PC-3 (cell line): ENCODE results near the gene KNDC1. TPM values are rescaled to one million over a fixed set of nuclear protein-coding genes. Genes with fewer than 3 reads are reported as not detected.

Experiments
- ATAC-seq: fragments of 200-7000 bp; cut with Tn5 transposase; 2 replicates; pipeline ENCODE4 v1.9.1; 2020; ENCODE audit warnings: mild to moderate bottlenecking, moderate library complexity
- BruUV-seq: library from RNA; stranded (reverse); fragments of 400-500 nt; replicated peaks from 2 replicates; lab custom pipeline; 2021; lab: Mats Ljungman, UMichigan
- CTCF ChIA-PET: fragments of 300-600 bp; sonication (Branson Sonifier 250); formaldehyde crosslinking; loops from one replicate; lab custom pipeline; 2022; ENCODE audit warnings: antibody characterized with exemption; lab: Charles Lee
- POLR2A ChIA-PET: fragments of 300-600 bp; sonication (Branson Sonifier 250); formaldehyde crosslinking; loops from one replicate; lab custom pipeline; 2022; ENCODE audit warnings: antibody characterized with exemption; ENCODE audit not compliant: unreplicated experiment; lab: Charles Lee
- DNase-seq: peaks from one replicate; pipeline ENCODE4 v3.0.0-alpha.2; 2015
- H2AFZ ChIP-seq: fragments of 300-600 bp; sonication (generic); 2 replicates; pipeline ENCODE4 v1.6.0; 2016; ENCODE audit warnings: antibody characterized with exemption, low read length
- H3F3A ChIP-seq: fragments of 300-600 bp; sonication (generic); one replicate; pipeline ENCODE4 v1.6.0; 2017; ENCODE audit warnings: antibody characterized with exemption, low read length, control low read depth, mild to moderate bottlenecking; ENCODE audit not compliant: unreplicated experiment
- H3K27ac ChIP-seq: fragments of 300-600 bp; sonication (generic); 2 replicates; pipeline ENCODE4 v1.5.1; 2016; ENCODE audit warnings: mild to moderate bottlenecking, low read length
- H3K27me3 ChIP-seq: fragments of 300-600 bp; sonication (generic); 2 replicates; pipeline ENCODE4 v1.6.1; 2016; ENCODE audit warnings: low read length, mixed read lengths
- H3K36me3 ChIP-seq: fragments of 300-600 bp; sonication (generic); 2 replicates; pipeline ENCODE4 v1.6.1; 2016; ENCODE audit warnings: low read depth, mixed run types, low read length, mixed read lengths
- H3K4me1 ChIP-seq: fragments of 300-600 bp; sonication (generic); 2 replicates; pipeline ENCODE4 v1.5.1; 2016; ENCODE audit warnings: low read length; ENCODE audit not compliant: insufficient read depth
- H3K4me2 ChIP-seq: fragments of 300-600 bp; sonication (generic); 2 replicates; pipeline ENCODE4 v1.6.0; 2016; ENCODE audit warnings: low read length
- H3K4me3 ChIP-seq: fragments of 300-600 bp; sonication (generic); 2 replicates; pipeline ENCODE4 v1.5.1; 2016; ENCODE audit warnings: mild to moderate bottlenecking, low read length, mixed read lengths
- H3K79me2 ChIP-seq: fragments of 300-600 bp; sonication (generic); 2 replicates; pipeline ENCODE4 v1.6.1; 2017; ENCODE audit warnings: low read length, mixed read lengths
- H3K9ac ChIP-seq: fragments of 300-600 bp; sonication (generic); 2 replicates; pipeline ENCODE4 v1.6.0; 2016; ENCODE audit warnings: mild to moderate bottlenecking, low read length
- H3K9me2 ChIP-seq: fragments of 300-600 bp; sonication (generic); replicated peaks from 2 replicates; pipeline ENCODE4 v1.6.1; 2016; ENCODE audit warnings: mixed run types, low read length, mixed read lengths
- H3K9me3 ChIP-seq: fragments of 300-600 bp; sonication (generic); 2 replicates; pipeline ENCODE4 v1.6.1; 2016; ENCODE audit warnings: low read length, mixed read lengths
- H4K20me1 ChIP-seq: fragments of 300-600 bp; sonication (generic); 2 replicates; pipeline ENCODE4 v1.6.1; 2016; ENCODE audit warnings: low read length, mixed read lengths
- CTCF ChIP-seq: fragments of 300-600 bp; sonication (generic); conservative IDR thresholded peaks from 2 replicates; pipeline ENCODE4 v1.5.1; 2017; ENCODE audit warnings: antibody characterized with exemption, low read depth, mild to moderate bottlenecking, low read length
- EZH2 ChIP-seq: fragments of 300-600 bp; sonication (generic); IDR thresholded peaks from one replicate; pipeline ENCODE4 v1.6.1; 2017; ENCODE audit warnings: antibody characterized with exemption, mild to moderate bottlenecking, low read length; ENCODE audit not compliant: unreplicated experiment
- EZH2phosphoT487 ChIP-seq: fragments of 300-600 bp; sonication (generic); IDR thresholded peaks from 2 replicates; pipeline ENCODE4 v1.6.1; 2018; ENCODE audit warnings: mild to moderate bottlenecking, antibody characterized with exemption, low read length, borderline replicate concordance
- intact Hi-C: fragments of 100-400 bp; cut with micrococcal nuclease; formaldehyde crosslinking; loops from 2 replicates; pipeline ENCODE4 v1.9.0; 2023
- total RNA-seq: library from RNA; depleted of rRNA; stranded (reverse); fragments of >200 nt; gene quantifications from 2 replicates; pipeline ENCODE4 v1.2.3, GENCODE V29; 2014

Gene KNDC1
- total RNA-seq, 1 experiment from 2014 or later: not detected

GRCh38 chr10:133209641-133210040 is 49.6 kb downstream of the KNDC1 start:
- CTCF ChIA-PET: no interaction called here
- POLR2A ChIA-PET: no interaction called here
- TF ChIP-seq EZH2: no peak
- TF ChIP-seq CTCF: no peak
- no peak for TF ChIP-seq EZH2phosphoT487

GRCh38 chr10:133210398-133211140 is 50.5 kb downstream of the KNDC1 start:
- intact Hi-C loops: no loop called here
- Histone ChIP-seq H4K20me1 (no peaks in the 10 kb centered on the region), H3K4me2 (no peak overlapping the region), H3K4me3 (no peak overlapping the region), H2AFZ (no peak overlapping the region), H3K9ac (no peak overlapping the region), H3K27me3 (no peaks in the 10 kb centered on the region), H3F3A (no peaks in the 10 kb centered on the region), H3K9me3 (no peaks in the 10 kb centered on the region), H3K36me3 (no peaks in the 10 kb centered on the region), H3K9me2 (no peaks in the 10 kb centered on the region), H3K4me1 (no peaks in the 10 kb centered on the region), H3K79me2 (no peaks in the 10 kb centered on the region), H3K27ac (no peak overlapping the region)
- ChIA-PET CTCF (no interaction called here), POLR2A (no interaction called here)
- BruUV-seq: no TSS peak
- TF ChIP-seq EZH2 (no peak), CTCF (no peak), EZH2phosphoT487 (no peak)
- ATAC-seq: no peak
- no peak for DNase-seq

More at GRCh38 chr10:133209641-133210040, 49.6 kb downstream of the KNDC1 start:
- Histone ChIP-seq H4K20me1 (no peaks in the 10 kb centered on the region), H3K9ac (no peak overlapping the region), H3K36me3 (no peaks in the 10 kb centered on the region), H3F3A (no peaks in the 10 kb centered on the region), H3K4me2 (no peak overlapping the region), H3K9me2 (no peaks in the 10 kb centered on the region), H3K79me2 (no peaks in the 10 kb centered on the region), H3K4me1 (no peaks in the 10 kb centered on the region), H3K27ac (no peak overlapping the region), H3K9me3 (no peaks in the 10 kb centered on the region), H3K27me3 (no peaks in the 10 kb centered on the region), H2AFZ (no peak overlapping the region), H3K4me3 (no peak overlapping the region)
- intact Hi-C loops: no loop called here
- ATAC-seq: no peak
- DNase-seq: no peak
- no TSS peak for BruUV-seq

- Histone ChIP-seq H3K27ac (no peak overlapping the region), H3K9me3 (no peaks in the 10 kb centered on the region), H4K20me1 (no peaks in the 10 kb centered on the region), H3K79me2 (no peaks in the 10 kb centered on the region), H3K36me3 (no peaks in the 10 kb centered on the region), H3K9me2 (no peaks in the 10 kb centered on the region), H3K4me3 (no peak overlapping the region), H3F3A (no peaks in the 10 kb centered on the region), H3K9ac (no peak overlapping the region), H2AFZ (no peak overlapping the region), H3K4me2 (no peak overlapping the region), H3K4me1 (no peaks in the 10 kb centered on the region), H3K27me3 (no peaks in the 10 kb centered on the region)
- BruUV-seq: no TSS peak
- intact Hi-C loops: no loop called here
- ChIA-PET CTCF (no interaction called here), POLR2A (no interaction called here)
- DNase-seq (no peak), ATAC-seq (no peak)
- TF ChIP-seq CTCF: no peak
- TF ChIP-seq EZH2: no peak
- no peak for TF ChIP-seq EZH2phosphoT487
Observed at GRCh38 chr10:133211141-133211830, 51.3 kb downstream of the KNDC1 start.
